Stimulated activated CD4-positive, alpha-beta T cell treated with anti-CD3 and anti-CD28 coated beads, Interleukin-1b, Interleukin-23, amount 100 ng/mL, for 24 hours (primary cell): Measurements from ENCODE around the gene UCP3.

Experiments used
- DNase-seq, 4 experiments: peaks; one replicate each; pipeline ENCODE4 v3.0.0-alpha.2; 2020; ENCODE audit warnings: low read depth in 4 of 4, low spot score in 1 of 4

Gene UCP3

GRCh38 chr11:73978576-73979086 lies 30.3 kb downstream of the UCP3 start:
- DNase-seq = no peak

- DNase-seq = no peak
These were observed 30.9 kb downstream of the UCP3 start for GRCh38 chr11:73977856-73978519.

GRCh38 chr11:73976451-73977151 lies 32.3 kb downstream of the UCP3 start:
- no peak for DNase-seq

GRCh38 chr11:73975479-73975757 lies 33.5 kb downstream of the UCP3 start:
- no peak for DNase-seq

- no peak for DNase-seq
These were observed 34.0 kb downstream of the UCP3 start for GRCh38 chr11:73974604-73975478.

- no peak for DNase-seq
These were observed 36.0 kb downstream of the UCP3 start for GRCh38 chr11:73972620-73973449.

GRCh38 chr11:73972187-73972586 lies 36.7 kb downstream of the UCP3 start:
- no peak for DNase-seq

GRCh38 chr11:73971175-73971719 lies 37.6 kb downstream of the UCP3 start:
- no peak for DNase-seq

- no peak for DNase-seq
These were observed 38.7 kb downstream of the UCP3 start for GRCh38 chr11:73969991-73970800.

- no peak for DNase-seq
These were observed 39.8 kb downstream of the UCP3 start for GRCh38 chr11:73969091-73969490.

- no peak for DNase-seq
These were observed 40.4 kb downstream of the UCP3 start for GRCh38 chr11:73968356-73968966.

GRCh38 chr11:73965764-73966121 lies 43.1 kb downstream of the UCP3 start:
- no peak for DNase-seq

- DNase-seq = no peak
These were observed 43.7 kb downstream of the UCP3 start for GRCh38 chr11:73965076-73965763.

GRCh38 chr11:73963861-73964260 lies 45.0 kb downstream of the UCP3 start:
- DNase-seq = no peak

GRCh38 chr11:73962101-73962705 lies 46.7 kb downstream of the UCP3 start:
- DNase-seq = no peak

GRCh38 chr11:73961321-73961720 lies 47.6 kb downstream of the UCP3 start:
- DNase-seq = no peak

- no peak for DNase-seq
These were observed 50.3 kb downstream of the UCP3 start for GRCh38 chr11:73958521-73959141.
